ENCODE results near the gene IFNA16. TPM values are rescaled to one million over a fixed set of nuclear protein-coding genes. Genes with fewer than 3 reads are reported as not detected.
"Not testable (repeated sequence)": the region's sequence is repeated elsewhere in the genome, so short reads cannot be mapped to it uniquely, and the experiment has no call there.

Gene IFNA16
- total and polyA plus RNA-seq, 11 donors, result not detected

DNA sequence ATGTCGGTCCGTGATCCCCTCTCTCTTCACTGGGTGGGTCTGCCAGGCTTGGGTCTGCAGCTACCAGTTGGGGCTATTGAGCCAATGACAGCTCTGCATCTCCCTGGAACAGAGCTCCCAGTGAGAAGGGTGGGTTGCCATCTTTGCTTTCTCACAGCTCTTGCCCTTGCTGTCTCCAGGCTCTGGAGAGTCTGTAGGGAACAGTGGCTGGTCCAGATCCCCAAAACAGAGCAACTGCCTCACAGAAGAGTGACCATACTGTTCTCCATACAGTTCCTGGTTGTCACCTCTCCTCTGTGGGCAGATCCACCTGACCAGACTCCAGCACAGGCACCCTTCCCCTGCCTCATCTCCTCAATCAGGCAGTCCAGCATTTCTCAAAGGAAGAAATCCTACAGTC lies 16.1 kb upstream of the IFNA16 start:
- H3K4me3 ChIP-seq, result no peak overlapping the region
- no peaks in the 10 kb centered on the region for H3K36me3 ChIP-seq
- WGBS, 4 donors, result 76 to 90% (median 77%) methylated on average over 2 of the region's 2 CpGs; no CpG with 5 or more reads in 1 of the 4 donors
- ATAC-seq (no peak), DNase-seq (no peak)
- TF ChIP-seq POLR2A (IDR thresholded peaks at IDR 0.05) (no peak), CTCF (IDR thresholded peaks at IDR 0.05) (no peak)
- intact Hi-C loops (cut with DNase I), result loop anchor here in 2 of 10 donors (10.0 kb wide), 1 partner anchor 552 kb away; no protein-coding TSS in a partner anchor
- H3K27ac ChIP-seq, result no peak overlapping the region
- no peaks in the 10 kb centered on the region for H3K27me3 ChIP-seq
- peaks cover 0 to 5% (median 0%) of the 10 kb centered on the region in 12 donors for H3K4me1 ChIP-seq
- H3K9me3 ChIP-seq, result no peaks in the 10 kb centered on the region

DNA sequence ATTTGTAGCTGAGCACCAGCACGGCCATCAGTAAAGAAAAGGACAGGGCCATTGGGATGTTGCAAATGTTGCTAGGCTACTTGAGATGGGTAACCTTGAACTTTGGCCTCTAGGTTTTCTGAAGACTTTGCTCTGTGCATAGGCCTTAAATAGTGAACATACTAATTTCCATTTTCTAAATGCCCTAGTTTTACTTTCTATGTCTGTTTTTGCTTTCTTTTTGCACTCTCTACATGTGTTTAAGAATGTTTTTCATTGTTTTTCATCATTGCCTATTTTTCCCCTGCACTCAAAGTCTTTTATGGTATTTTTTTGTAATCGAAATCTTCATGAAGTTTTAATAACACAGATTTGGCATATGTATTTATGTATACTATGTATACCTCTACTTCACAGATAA lies 11.0 kb upstream of the IFNA16 start, which contains the start of gene IFNA17:
TSS of gene IFNA17 (minus strand) at position 101 of the 400 bp plus-strand sequence. CDS start at position 52, 49 bp downstream.
- no peaks in the 10 kb centered on the region for H3K36me3 ChIP-seq
- no peak within 1 kb of the TSS for H3K27ac ChIP-seq
- ATAC-seq (no peak), DNase-seq (no peak)
- TF ChIP-seq CTCF (IDR thresholded peaks at IDR 0.05), result no peak
- no peak for TF ChIP-seq POLR2A (IDR thresholded peaks at IDR 0.05)
- no peaks in the 10 kb centered on the region for H3K27me3 ChIP-seq
- WGBS, 4 donors, result 56 to 78% (median 66%) methylated on average over 2 of the region's 2 CpGs
- no peaks in the 10 kb centered on the region for H3K4me1 ChIP-seq
- peaks cover 0 to 4% (median 0%) of the 10 kb centered on the region in 12 donors for H3K9me3 ChIP-seq
- intact Hi-C loops (cut with DNase I), result no loop called here
- H3K4me3 ChIP-seq, result no peak within 1 kb of the TSS

- intact Hi-C loops (cut with DNase I), result not testable (repeated sequence)
- TF ChIP-seq CTCF (IDR thresholded peaks at IDR 0.05), result peak in 7 of 12 donors; percentile 5 to 36 (median 24)
These were observed 3.4 kb downstream of the IFNA16 start for GRCh38 chr9:21213411-21214326.

DNA sequence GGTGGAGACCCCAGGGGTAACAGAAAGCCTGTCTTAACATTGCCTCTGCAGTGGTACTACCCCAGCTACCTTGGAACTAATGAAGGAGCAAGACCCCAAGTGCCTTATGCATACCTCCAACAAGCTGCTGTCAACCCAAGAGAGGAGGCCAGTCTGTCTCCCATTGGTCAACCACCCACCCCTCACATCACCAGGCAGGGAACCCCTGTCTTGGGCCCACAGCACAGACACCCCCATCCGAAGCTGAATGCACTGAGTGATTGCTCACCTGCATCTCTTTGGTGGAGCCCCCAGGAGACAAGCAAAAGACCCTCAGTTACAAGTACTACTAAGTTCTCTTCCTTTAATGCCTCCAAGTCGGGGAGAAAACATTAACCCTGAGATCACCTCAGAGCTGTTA lies 5.0 kb downstream of the IFNA16 start:
- intact Hi-C loops (cut with DNase I); H3K4me3 ChIP-seq; DNase-seq; H3K9me3 ChIP-seq; H3K36me3 ChIP-seq; H3K27me3 ChIP-seq; H3K4me1 ChIP-seq; H3K27ac ChIP-seq; ATAC-seq: not testable (repeated sequence)
- 57 to 78% (median 62%) methylated on average over 1 to 2 of the region's 2 CpGs for whole genome bisulfite sequencing, 4 donors

More at GRCh38 chr9:21213411-21214326, 3.4 kb downstream of the IFNA16 start:
- not testable (repeated sequence) for DNase-seq, H3K9me3 ChIP-seq, ATAC-seq, H3K36me3 ChIP-seq, H3K27ac ChIP-seq, H3K4me1 ChIP-seq, H3K4me3 ChIP-seq, H3K27me3 ChIP-seq
- WGBS, 4 donors, result 21 to 38% (median 29%) methylated on average over 5 of the region's 5 CpGs

- H3K9me3 ChIP-seq; ATAC-seq; H3K27me3 ChIP-seq; H3K27ac ChIP-seq; H3K4me1 ChIP-seq; DNase-seq; H3K4me3 ChIP-seq; H3K36me3 ChIP-seq; intact Hi-C loops (cut with DNase I): not testable (repeated sequence)
- 80 to 90% (median 85%) methylated on average over 2 of the region's 2 CpGs; no CpG with 5 or more reads in 1 of the 4 donors for WGBS, 4 donors
These were observed 6.3 kb downstream of the IFNA16 start for GRCh38 chr9:21210782-21211181.

Data from heart left ventricle (tissue), 16 donors.